GM19324 (cell line): ENCODE measurements around the gene TXLNB.
"Not testable (repeated sequence)": the region's sequence is repeated elsewhere in the genome, so short reads cannot be mapped to it uniquely, and the experiment has no call there.

Experiments used
- ATAC-seq: cut with Tn5 transposase; IDR thresholded peaks from one replicate; pipeline ENCODE4 v1.9.1; 2021; ENCODE audit warnings: mild to moderate bottlenecking, moderate library complexity; ENCODE audit not compliant: unreplicated experiment, low FRiP score

Gene TXLNB

DNA sequence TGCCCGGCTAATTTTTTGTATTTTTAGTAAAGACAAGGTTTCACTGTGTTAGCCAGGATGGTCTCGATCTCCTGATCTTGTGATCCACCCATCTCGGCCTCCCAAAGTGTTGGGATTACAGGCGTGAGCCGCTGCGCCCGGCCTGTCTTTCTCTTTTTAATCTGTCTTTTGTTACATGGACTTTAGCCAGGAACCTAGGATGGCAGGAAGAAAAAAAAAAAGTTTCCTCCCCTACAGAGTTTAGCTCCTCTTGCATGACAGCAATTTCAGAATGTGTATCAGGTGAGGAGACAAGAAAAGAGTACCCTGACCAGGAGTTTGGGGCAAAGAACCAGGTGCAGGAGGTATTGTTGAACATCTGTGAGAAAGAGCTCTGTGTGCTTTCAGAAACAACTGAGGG lies 21.4 kb upstream of the TXLNB start:
- no peak for ATAC-seq

DNA sequence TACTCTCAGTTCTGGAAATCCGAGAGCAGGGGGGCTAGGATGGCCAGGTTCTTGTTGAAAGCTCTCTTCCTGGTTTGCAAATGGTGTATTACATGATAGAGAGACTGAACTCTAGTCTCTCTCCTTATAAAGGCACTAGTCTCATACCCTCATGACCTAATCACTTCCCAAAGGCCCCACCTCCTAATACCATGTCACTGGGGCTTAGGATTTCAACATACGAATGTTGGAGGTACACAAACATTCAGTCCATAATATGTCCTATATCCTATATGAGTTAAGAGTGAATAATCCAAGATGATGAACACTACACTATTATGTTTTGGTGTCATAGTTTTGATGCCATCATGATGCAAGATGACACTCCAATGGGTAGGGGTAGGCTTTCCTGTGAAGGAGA lies 20.0 kb upstream of the TXLNB start:
- ATAC-seq: no peak

DNA sequence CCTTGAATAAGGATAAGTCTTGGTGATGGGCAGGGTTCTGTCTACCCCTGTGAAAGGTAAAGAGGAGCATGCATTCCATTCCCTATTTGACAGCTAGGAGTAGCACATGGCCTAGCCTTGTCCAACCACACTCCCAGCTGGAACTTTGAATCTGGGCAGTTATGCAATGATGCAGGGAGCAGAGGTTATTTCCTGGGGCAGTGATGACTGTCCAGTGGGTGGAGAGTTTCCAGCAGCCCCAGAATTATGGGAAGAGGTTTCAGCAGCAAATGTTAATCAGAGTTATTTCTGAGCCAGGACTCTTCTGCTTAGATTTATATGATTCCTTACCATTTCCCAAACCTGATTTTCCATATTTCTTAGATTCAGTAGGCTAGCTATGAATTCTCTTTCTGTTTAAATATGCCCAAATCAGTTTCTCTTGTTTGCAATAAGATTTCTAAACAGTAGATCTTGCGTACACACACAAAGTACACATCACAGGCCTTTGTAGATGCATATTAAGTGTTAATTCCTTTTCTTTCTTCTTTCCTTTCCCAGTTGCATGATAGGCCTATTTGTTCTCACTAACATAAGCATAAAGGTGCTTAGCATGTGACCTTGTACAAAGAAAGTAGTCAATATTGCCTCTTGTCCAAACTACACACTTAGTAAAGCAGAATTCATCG lies 17.3 kb upstream of the TXLNB start:
- no peak for ATAC-seq

DNA sequence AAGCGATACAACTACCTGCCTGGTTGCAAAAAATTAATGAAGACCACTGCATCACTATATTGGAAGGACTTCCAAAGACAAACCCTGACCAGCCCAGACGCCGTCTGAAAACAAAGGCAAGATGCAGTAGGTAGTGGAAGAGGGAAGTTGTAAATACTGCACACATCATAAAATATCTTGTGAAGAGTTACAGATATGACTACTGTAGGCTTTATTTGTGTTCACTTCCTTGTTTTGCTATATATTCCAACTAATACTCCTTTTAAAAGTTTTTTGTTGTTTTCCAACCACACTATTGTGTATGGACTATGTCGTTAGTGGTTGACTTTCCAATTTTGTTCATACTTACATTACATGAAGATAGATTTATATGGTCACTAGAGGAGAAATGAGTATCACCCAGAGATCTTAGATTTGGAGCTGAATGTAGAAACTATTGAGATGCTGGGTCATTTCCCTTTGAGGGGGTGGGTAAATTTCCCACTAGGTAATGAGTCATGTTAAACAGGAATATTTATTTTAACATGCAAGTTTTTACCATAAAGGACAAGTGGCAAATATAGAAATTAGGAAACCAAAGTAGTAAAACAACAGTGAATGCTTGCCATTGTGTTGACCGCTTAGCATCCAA lies 16.6 kb upstream of the TXLNB start:
- ATAC-seq: no peak

DNA sequence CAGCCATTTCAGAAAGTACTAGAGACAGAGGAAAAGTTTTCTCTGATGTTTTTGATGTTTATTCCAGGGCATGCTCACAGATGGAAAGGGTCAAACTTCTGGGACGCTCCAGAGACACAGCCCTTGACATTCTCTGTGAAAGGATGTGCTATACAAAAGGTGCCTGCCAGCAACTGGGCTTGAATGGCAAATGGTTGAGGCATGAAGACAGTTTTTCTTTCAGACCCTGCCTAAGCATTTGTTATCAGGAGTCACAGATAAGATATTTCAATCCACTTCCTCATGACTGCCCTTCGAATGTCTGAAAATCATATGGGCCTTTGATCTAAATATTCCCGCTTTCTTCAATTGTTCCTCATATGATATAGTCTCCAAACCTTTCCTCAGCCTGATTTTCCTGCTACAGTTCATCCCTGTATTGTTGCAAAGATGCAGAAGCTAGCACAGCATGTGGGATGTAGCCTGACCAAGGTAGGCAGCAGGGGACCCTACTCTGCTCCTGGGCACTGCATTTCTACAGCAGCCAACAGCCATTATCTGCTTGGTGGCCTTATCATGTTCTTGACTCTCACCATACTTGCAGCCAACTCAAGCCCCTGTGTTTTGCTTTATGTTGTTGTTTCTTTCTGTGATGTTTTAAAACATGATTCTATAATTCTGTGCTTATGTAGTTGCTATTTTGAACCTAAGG lies 14.6 kb upstream of the TXLNB start:
- ATAC-seq: no peak

DNA sequence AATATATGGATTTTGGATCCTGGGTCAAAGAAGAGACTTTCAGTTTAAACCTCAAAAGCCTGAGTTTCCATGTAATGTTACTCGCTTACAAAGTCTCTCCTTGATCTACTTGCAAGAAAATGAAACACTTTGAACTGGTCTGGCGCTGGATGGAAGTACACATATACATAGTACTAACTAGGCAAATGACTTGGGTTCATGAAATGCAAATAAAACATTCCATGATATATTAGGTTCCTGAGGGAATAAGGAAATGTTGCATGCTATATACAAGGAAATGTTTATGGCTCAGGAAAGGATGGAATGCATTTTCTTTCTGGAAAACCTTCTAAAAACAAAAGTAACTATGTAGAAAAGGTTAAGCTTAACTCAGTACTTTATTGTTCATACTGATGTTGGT lies 11.4 kb upstream of the TXLNB start:
- no peak for ATAC-seq

DNA sequence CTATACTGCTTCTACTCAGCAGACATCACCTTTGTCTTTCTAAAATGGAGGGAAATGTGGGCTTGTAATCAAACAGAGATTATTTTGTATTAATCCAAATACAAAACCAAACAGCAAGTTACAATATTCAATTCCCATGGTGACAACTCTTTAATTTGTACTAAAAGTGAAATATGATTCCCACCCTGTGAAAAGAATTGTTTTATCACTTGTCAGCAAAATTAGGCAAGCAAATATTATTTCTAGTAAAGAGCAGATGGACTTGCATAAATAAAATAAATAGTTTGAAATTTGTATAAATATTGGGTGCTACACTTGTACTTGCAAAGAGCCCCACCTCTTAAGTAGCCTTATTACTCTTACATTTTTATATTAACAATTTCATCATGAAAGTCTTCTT lies 6.1 kb upstream of the TXLNB start:
- ATAC-seq: no peak

DNA sequence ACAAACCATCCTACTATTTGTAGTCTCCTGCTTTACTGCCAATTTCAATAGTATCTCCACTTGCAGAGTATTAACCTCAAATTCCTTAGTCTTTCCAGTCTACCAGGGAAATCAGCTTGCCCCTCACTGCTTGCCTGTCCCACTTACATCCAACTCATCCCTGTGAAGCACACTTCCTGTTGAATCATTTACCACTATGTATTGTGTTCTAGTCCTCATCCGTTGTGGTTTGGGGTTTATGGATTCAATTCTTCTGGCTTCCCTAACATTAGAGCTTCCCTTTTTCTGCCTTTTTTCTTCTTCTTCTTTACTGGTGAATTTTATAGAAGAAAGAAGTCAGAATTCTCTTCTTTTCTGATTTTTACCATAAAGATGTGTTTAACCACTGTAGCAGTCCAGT lies 5.1 kb upstream of the TXLNB start:
- ATAC-seq: no peak

DNA sequence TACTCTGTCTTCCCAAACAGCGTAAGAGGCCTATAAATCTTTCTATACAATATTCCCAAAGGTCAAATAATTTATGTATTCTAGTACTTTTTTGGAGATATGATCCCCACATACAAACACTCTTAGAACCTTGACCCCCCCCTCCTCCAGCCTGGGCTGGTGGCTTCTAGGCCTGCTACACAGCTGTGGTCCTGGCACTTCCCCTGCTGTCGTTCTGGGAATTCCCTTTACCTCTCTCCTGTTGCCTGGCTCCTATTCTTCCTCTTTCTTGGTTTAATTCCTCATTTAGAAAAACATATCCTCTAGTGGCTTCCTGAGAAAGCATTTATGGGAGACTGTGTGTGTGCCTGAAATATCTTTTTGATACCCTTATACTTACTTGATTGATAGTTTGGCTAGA lies 4.1 kb upstream of the TXLNB start:
- ATAC-seq: no peak

- ATAC-seq: no peak
Measured at GRCh38 chr6:139294090-139294489, 2.3 kb upstream of the TXLNB start.

GRCh38 chr6:139293230-139293629 lies 1.4 kb upstream of the TXLNB start:
- ATAC-seq: not testable (repeated sequence)

- ATAC-seq: peak; percentile 85
Measured at GRCh38 chr6:139290787-139291311, 949 bp downstream of the TXLNB start.

DNA sequence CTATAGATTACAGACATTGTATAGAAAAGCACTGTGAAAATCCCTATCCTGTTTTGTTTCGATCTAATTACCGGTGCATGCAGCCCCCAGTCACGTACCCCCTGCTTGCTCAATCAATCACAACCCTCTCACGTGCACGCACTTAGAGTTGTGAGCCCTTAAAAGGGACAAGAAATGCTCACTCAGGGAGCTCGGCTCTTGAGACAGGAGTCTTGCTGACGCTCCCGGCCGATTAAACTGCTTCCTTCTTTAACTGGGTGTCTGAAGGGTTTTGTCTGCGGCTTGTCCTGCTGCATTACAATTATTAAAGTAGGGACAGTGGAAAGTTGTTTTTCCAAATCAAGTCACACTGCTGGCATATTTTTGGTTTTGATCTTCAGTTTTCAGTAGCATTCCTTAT lies 2.6 kb downstream of the TXLNB start:
- ATAC-seq: no peak

DNA sequence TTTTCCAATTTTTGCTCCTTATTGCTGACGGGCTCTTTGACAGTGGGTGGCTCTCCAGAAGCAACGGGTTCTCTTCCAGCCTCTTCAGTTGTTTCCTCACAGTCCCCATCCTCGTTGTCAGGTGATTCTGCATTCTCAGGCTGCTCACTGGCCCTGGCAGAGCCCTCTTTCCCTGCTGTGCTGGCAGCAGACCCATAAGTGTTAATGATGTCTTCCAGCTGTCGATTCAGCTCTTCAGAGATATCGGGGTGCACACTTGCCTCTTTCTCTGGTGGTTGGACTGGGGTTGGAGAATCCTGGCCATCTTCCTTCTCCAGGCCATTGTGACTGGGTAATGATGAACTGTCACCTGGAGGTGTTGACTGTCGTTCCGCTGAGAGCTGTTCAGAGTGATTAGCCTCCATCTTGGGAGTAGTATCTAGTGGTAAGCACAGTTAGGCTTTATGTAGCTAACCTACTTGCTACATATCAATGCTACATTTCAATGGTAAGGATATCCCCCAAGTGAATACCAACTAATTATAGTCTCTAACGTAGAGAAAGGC lies 3.2 kb downstream of the TXLNB start:
- no peak for ATAC-seq

GRCh38 chr6:139287868-139288267 lies 3.9 kb downstream of the TXLNB start:
- no peak for ATAC-seq

DNA sequence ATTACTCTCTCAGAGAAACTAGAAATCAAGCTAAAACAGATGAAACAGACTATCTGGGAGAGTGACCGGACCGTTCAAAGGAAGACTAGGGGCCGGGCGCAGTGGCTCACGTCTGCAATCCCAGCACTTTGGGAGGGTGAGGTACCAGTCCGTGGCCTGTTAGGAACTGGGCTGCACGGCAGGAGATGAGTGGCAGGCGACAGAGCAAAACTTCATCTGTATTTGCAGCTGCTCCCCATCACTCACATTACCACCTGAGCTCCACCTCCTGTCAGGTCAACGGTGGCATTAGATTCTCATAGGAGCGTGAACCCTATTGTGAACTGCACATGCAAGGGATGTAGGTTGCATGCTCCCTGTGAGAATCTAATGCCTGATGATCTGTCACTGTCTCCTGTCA lies 5.4 kb downstream of the TXLNB start:
- not testable (repeated sequence) for ATAC-seq

DNA sequence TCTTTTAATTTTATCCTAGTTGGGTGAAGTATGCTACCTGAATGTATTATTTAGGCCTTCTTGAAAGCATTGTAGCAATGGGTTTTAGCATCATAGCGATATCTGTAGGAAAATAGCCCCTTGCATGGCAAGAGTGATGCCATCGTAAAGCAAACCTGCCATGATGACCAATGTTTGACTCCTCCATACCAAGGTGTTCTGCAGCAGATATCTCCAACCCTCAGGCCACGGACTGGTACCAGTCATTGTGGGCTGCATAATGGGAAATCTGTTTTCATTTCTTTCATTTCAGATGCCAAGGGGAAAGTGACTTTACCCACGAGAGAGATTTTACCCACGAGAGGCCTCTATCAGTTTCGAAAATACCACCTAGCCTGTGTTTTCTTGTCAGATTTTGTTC lies 6.2 kb downstream of the TXLNB start:
- no peak for ATAC-seq

GRCh38 chr6:139284789-139285188 lies 7.0 kb downstream of the TXLNB start:
- no peak for ATAC-seq

DNA sequence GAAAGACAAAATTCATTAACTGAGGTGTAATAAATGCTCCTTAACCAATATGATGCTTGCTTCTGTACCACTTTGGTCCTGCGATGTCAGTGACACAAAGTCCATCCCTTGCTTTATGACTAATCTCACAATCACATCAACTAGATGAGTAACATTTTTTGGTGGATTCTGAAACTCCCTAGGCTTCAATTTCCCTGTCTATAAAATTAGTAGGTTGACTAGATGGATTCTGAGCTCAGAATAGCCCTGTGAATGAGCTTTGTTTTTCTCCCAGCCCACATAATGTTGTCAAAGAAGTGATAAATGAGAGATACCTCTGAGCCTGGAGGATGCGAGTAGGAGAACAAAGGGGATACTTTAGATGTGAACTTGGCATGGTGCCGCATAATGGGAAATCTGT lies 9.1 kb downstream of the TXLNB start:
- no peak for ATAC-seq

DNA sequence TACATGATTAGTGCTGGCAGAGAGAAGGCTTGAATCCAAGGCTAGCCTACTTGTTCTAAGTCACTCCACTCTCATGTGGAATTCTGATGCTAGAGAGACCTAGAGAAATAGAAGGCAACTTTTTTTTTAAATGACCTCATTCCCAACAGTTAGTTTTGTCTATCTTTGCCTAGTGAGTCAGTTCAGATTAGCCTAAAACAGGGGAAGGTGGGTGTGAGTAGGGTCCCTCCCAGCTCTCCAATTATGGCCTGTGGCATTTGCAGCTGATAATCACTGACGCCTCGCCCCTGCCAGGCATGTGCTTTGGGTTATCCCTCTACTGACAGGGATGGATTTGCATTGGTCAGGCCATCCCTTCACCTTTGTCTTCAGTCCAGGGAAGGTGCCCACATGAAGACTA lies 13.6 kb downstream of the TXLNB start:
- ATAC-seq: no peak

DNA sequence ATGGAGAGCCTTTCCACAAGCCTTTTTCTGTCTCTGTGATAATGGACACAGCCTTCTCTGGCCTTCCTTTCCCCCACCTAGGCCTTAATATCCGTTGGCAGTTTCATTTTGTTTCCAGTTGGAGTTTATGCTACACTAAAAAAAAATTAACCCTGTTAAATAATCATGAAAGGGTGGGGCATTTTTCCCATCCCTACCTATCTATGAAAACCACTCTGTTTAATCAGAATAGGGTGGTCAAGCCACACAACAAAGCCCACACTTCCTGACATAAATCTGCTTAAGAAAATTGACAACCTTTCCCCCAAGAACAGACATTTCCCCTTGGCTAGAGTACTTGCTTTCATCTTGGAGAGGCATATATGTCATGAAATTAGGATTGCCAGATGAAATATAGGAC lies 14.2 kb downstream of the TXLNB start:
- ATAC-seq: no peak
